Vagina (tissue), 2 donors: ENCODE data around the gene TLK2.
"Not testable (repeated sequence)": the region's sequence is repeated elsewhere in the genome, so short reads cannot be mapped to it uniquely, and the experiment has no call there.

Experiments used
- POLR2AphosphoS5 ChIP-seq, 2 donors: sonication (generic); formaldehyde crosslinking; IDR thresholded peaks; one replicate each; pipeline ENCODE4 v1.9.0; 2017; ENCODE audit warnings: antibody characterized with exemption in 2 of 2, mild to moderate bottlenecking in 2 of 2, low read depth in 1 of 2; ENCODE audit not compliant: insufficient read depth in 1 of 2
- TF ChIP-seq, protein P1 (sequence below), 3 experiments: fragments of 450-650 bp in 2 of 3; fragments of 200-600 bp in 1 of 3; sonication (generic) in 1 of 3; IDR thresholded peaks; one replicate each; pipeline ENCODE4 v1.5.1; 2017 to 2019; ENCODE audit warnings: antibody characterized with exemption in 3 of 3, mild to moderate bottlenecking in 2 of 3, moderate library complexity in 2 of 3

GRCh38 chr17:62613095-62613494, 134.5 kb downstream of the TLK2 start:
- not testable (repeated sequence) for TF ChIP-seq POLR2AphosphoS5 (IDR thresholded peaks at IDR 0.05; ENCODE audit: insufficient read depth in 1 of 2, low read depth in 1 of 2)
- TF ChIP-seq, protein P1, sequence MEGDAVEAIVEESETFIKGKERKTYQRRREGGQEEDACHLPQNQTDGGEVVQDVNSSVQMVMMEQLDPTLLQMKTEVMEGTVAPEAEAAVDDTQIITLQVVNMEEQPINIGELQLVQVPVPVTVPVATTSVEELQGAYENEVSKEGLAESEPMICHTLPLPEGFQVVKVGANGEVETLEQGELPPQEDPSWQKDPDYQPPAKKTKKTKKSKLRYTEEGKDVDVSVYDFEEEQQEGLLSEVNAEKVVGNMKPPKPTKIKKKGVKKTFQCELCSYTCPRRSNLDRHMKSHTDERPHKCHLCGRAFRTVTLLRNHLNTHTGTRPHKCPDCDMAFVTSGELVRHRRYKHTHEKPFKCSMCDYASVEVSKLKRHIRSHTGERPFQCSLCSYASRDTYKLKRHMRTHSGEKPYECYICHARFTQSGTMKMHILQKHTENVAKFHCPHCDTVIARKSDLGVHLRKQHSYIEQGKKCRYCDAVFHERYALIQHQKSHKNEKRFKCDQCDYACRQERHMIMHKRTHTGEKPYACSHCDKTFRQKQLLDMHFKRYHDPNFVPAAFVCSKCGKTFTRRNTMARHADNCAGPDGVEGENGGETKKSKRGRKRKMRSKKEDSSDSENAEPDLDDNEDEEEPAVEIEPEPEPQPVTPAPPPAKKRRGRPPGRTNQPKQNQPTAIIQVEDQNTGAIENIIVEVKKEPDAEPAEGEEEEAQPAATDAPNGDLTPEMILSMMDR (IDR thresholded peaks at IDR 0.05) = not testable (repeated sequence)
